ENCODE data around the gene YPEL5. TPM values are rescaled to one million over a fixed set of nuclear protein-coding genes. Genes with fewer than 3 reads are reported as not detected.

Gene YPEL5
- total RNA-seq, 1 experiment from 2014 or later: 225 TPM

DNA sequence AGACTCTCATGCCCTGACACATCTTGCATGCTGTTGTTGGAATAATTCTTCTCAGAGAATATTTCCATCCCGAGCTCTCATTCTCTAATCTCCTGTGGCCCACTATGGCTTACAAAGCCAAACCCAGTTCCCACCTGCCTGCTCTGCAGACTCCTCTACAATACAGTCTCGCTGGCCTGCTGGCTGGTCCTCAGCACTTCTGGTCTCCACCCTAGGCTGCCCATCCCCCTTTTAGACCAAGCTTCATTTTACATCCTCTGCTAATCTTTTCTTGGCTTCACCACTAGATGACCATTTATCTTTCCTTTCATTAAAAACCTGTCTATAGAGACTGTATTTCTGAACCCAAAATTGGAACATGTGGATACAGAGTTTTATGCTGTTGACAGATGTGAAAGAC is 42.5 kb upstream of the YPEL5 start:
- ChIA-PET POLR2A (ENCODE audit: low non-redundant PET) (no interaction called here), CTCF (interaction anchor here (0.6 kb wide), 1 partner anchor 1538 kb away, joined by 4 read pairs; no protein-coding TSS in a partner anchor)
- H3K4me1 ChIP-seq (ENCODE audit: insufficient read depth, low read length, poor library complexity, severe bottlenecking): no peaks in the 10 kb centered on the region
- no peak for DNase-seq (ENCODE audit: low spot score)
- intact Hi-C loops (cut with micrococcal nuclease; ENCODE audit: unreplicated experiment): no loop called here
- BruUV-seq (replicated peaks): no TSS peak
- H3K9me3 ChIP-seq (ENCODE audit: low read depth, low read length, poor library complexity, severe bottlenecking): no peaks in the 10 kb centered on the region
- H3K36me3 ChIP-seq (ENCODE audit: insufficient read depth, low read length, poor library complexity, severe bottlenecking): no peaks in the 10 kb centered on the region
- TF ChIP-seq, protein P1, sequence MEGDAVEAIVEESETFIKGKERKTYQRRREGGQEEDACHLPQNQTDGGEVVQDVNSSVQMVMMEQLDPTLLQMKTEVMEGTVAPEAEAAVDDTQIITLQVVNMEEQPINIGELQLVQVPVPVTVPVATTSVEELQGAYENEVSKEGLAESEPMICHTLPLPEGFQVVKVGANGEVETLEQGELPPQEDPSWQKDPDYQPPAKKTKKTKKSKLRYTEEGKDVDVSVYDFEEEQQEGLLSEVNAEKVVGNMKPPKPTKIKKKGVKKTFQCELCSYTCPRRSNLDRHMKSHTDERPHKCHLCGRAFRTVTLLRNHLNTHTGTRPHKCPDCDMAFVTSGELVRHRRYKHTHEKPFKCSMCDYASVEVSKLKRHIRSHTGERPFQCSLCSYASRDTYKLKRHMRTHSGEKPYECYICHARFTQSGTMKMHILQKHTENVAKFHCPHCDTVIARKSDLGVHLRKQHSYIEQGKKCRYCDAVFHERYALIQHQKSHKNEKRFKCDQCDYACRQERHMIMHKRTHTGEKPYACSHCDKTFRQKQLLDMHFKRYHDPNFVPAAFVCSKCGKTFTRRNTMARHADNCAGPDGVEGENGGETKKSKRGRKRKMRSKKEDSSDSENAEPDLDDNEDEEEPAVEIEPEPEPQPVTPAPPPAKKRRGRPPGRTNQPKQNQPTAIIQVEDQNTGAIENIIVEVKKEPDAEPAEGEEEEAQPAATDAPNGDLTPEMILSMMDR (conservative IDR thresholded peaks at IDR 0.05; ENCODE audit: low read depth, low read length): no peak
- no peak for TF ChIP-seq EZH2 (IDR thresholded peaks at IDR 0.05; ENCODE audit: borderline replicate concordance, low read depth, low read length, poor library complexity, severe bottlenecking)
- H3K27me3 ChIP-seq (replicated peaks; ENCODE audit: insufficient read depth, low read depth, low read length, poor library complexity): no peaks in the 10 kb centered on the region
- no peak overlapping the region for H3K27ac ChIP-seq (ENCODE audit: low read depth, low read length, poor library complexity, severe bottlenecking)
- no peak overlapping the region for H3K4me3 ChIP-seq (ENCODE audit: low read depth, low read length, poor library complexity, severe bottlenecking)

DNA sequence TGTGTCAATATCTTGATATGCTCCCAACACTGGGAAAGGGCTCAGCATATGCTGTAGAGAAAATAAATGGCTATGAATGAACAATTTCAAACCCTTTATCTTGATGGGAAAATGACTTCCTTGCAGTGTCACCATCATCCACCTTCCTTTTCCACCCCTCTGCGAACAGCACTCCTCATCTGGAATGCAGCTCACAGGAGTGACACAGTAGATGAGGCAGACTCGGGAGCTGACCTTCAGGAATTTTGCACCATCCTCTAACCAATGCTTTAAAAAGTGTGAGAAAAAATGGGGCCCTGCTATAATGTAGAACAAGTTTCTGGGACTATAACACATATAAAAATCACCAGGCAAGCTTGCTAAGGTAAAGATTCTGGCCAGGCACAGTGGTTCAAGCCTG is 41.3 kb upstream of the YPEL5 start:
- Histone ChIP-seq H3K4me1 (ENCODE audit: insufficient read depth, low read length, poor library complexity, severe bottlenecking) (peaks cover 6% of the 10 kb centered on the region), H3K4me3 (ENCODE audit: low read depth, low read length, poor library complexity, severe bottlenecking) (no peak overlapping the region), H3K27me3 (replicated peaks; ENCODE audit: insufficient read depth, low read depth, low read length, poor library complexity) (no peaks in the 10 kb centered on the region), H3K36me3 (ENCODE audit: insufficient read depth, low read length, poor library complexity, severe bottlenecking) (no peaks in the 10 kb centered on the region), H3K9me3 (ENCODE audit: low read depth, low read length, poor library complexity, severe bottlenecking) (no peaks in the 10 kb centered on the region), H3K27ac (ENCODE audit: low read depth, low read length, poor library complexity, severe bottlenecking) (no peak overlapping the region)
- POLR2A ChIA-PET (ENCODE audit: low non-redundant PET): no interaction called here
- TF ChIP-seq EZH2 (IDR thresholded peaks at IDR 0.05; ENCODE audit: borderline replicate concordance, low read depth, low read length, poor library complexity, severe bottlenecking): no peak
- TF ChIP-seq, protein P1 (conservative IDR thresholded peaks at IDR 0.05; ENCODE audit: low read depth, low read length): no peak
- no TSS peak for BruUV-seq (replicated peaks)
- intact Hi-C loops (cut with micrococcal nuclease; ENCODE audit: unreplicated experiment): no loop called here
- no peak for DNase-seq (ENCODE audit: low spot score)
- CTCF ChIA-PET: no interaction called here

- no peaks in the 10 kb centered on the region for H3K36me3 ChIP-seq (ENCODE audit: insufficient read depth, low read length, poor library complexity, severe bottlenecking)
- ChIA-PET CTCF (no interaction called here), POLR2A (ENCODE audit: low non-redundant PET) (no interaction called here)
- no peak overlapping the region for H3K27ac ChIP-seq (ENCODE audit: low read depth, low read length, poor library complexity, severe bottlenecking)
- DNase-seq (ENCODE audit: low spot score): no peak
- H3K9me3 ChIP-seq (ENCODE audit: low read depth, low read length, poor library complexity, severe bottlenecking): no peaks in the 10 kb centered on the region
- BruUV-seq (replicated peaks): no TSS peak
- no peak for TF ChIP-seq EZH2 (IDR thresholded peaks at IDR 0.05; ENCODE audit: borderline replicate concordance, low read depth, low read length, poor library complexity, severe bottlenecking)
- TF ChIP-seq, protein P1 (conservative IDR thresholded peaks at IDR 0.05; ENCODE audit: low read depth, low read length): no peak
- H3K4me3 ChIP-seq (ENCODE audit: low read depth, low read length, poor library complexity, severe bottlenecking): no peak overlapping the region
- intact Hi-C loops (cut with micrococcal nuclease; ENCODE audit: unreplicated experiment): no loop called here
- no peaks in the 10 kb centered on the region for H3K27me3 ChIP-seq (replicated peaks; ENCODE audit: insufficient read depth, low read depth, low read length, poor library complexity)
- peaks cover 6% of the 10 kb centered on the region for H3K4me1 ChIP-seq (ENCODE audit: insufficient read depth, low read length, poor library complexity, severe bottlenecking)
Observed at GRCh38 chr2:30106543-30106942, 40.3 kb upstream of the YPEL5 start.

Data from A673 (cell line).